H1 (cell line): ENCODE results near the gene PRR29. TPM values are rescaled to one million over a fixed set of nuclear protein-coding genes. Genes with fewer than 3 reads are reported as not detected.

Experiments
- CTCF ChIA-PET: fragments of 300-600 bp; sonication (Branson Sonifier 250); formaldehyde crosslinking; loops from one replicate; lab custom pipeline; 2021; ENCODE audit not compliant: partially characterized antibody; lab: Charles Lee
- POLR2A ChIA-PET: fragments of 300-600 bp; sonication (Branson Sonifier 250); formaldehyde crosslinking; loops from one replicate; lab custom pipeline; 2021; ENCODE audit warnings: inconsistent platforms; ENCODE audit not compliant: partially characterized antibody; lab: Charles Lee
- DNase-seq, 2 experiments: peaks; one replicate each; pipeline versions ENCODE4 v3.0.0 to v3.0.0-alpha.2; 2010 to 2022; ENCODE audit warnings: low spot score in 2 of 2, low read depth in 1 of 2, mixed read lengths in 1 of 2
- FAIRE-seq: peaks from 2 replicates; lab custom pipeline; 2011; peaks lifted over from hg19 to GRCh38; lab: Jason Lieb, UNC
- H2AFZ ChIP-seq: 2 replicates; pipeline ENCODE4 v1.8.1; 2012; ENCODE audit warnings: low read length, inconsistent platforms
- H2AK5ac ChIP-seq: 2 replicates; pipeline ENCODE4 v1.6.1; 2013; ENCODE audit warnings: low read depth, low read length
- H2BK120ac ChIP-seq: replicated peaks from 2 replicates; pipeline ENCODE3; 2013; ENCODE audit warnings: low read depth, low read length, inconsistent platforms
- H2BK12ac ChIP-seq: 2 replicates; pipeline ENCODE4 v1.6.1; 2013; ENCODE audit warnings: low read depth, low read length
- H2BK15ac ChIP-seq: 2 replicates; pipeline ENCODE4 v1.6.1; 2013; ENCODE audit warnings: low read length
- H2BK20ac ChIP-seq: 2 replicates; pipeline ENCODE4 v1.6.1; 2013; ENCODE audit warnings: low read length
- H2BK5ac ChIP-seq: 2 replicates; pipeline ENCODE4 v1.6.1; 2013; ENCODE audit warnings: low read depth, low read length
- H3K14ac ChIP-seq: 2 replicates; pipeline ENCODE4 v1.6.1; 2013; ENCODE audit warnings: inconsistent platforms; ENCODE audit not compliant: insufficient read length
- H3K18ac ChIP-seq: 2 replicates; pipeline ENCODE4 v1.6.1; 2013; ENCODE audit warnings: low read length; ENCODE audit errors: extremely low read depth
- H3K23ac ChIP-seq: 2 replicates; pipeline ENCODE4 v1.6.1; 2013; ENCODE audit warnings: inconsistent platforms; ENCODE audit not compliant: insufficient read length
- H3K23me2 ChIP-seq: 2 replicates; pipeline ENCODE4 v1.6.1; 2013; ENCODE audit warnings: low read depth, low read length
- H3K27ac ChIP-seq: 2 replicates; pipeline ENCODE4 v1.6.1; 2011; ENCODE audit warnings: low read depth, low read length, inconsistent platforms
- H3K27me3 ChIP-seq, 4 experiments: replicated peaks in 1 of 4; 1 replicate in 1 of 4; 2 replicates in 3 of 4; pipeline versions ENCODE4 v1.6.1 to v1.8.1; 2011 to 2013; ENCODE audit warnings: low read length in 3 of 4, mild to moderate bottlenecking in 3 of 4, inconsistent platforms in 2 of 4, mixed read lengths in 2 of 4, moderate library complexity in 1 of 4; ENCODE audit not compliant: control insufficient read depth in 3 of 4, insufficient read depth in 3 of 4; ENCODE audit errors: extremely low read depth in 1 of 4
- H3K36me3 ChIP-seq, 4 experiments: 2 replicates each; pipeline versions ENCODE4 v1.6.1 to v1.8.1; 2011 to 2013; ENCODE audit warnings: mild to moderate bottlenecking in 4 of 4, low read length in 3 of 4, moderate library complexity in 2 of 4, control low read depth in 1 of 4, inconsistent platforms in 1 of 4; ENCODE audit not compliant: insufficient read depth in 4 of 4, control insufficient read depth in 2 of 4
- H3K4ac ChIP-seq: replicated peaks from 2 replicates; pipeline ENCODE3; 2013; ENCODE audit warnings: low read length, low read depth, mixed read lengths, inconsistent platforms; ENCODE audit not compliant: insufficient read length
- H3K4me1 ChIP-seq, 4 experiments: replicated peaks in 1 of 4; 1 replicate in 1 of 4; 2 replicates in 3 of 4; pipeline versions ENCODE4 v1.6.1 to v1.8.1; 2011 to 2013; ENCODE audit warnings: low read length in 3 of 4, inconsistent platforms in 2 of 4, mixed read lengths in 1 of 4; ENCODE audit not compliant: insufficient read depth in 4 of 4, control insufficient read depth in 3 of 4
- H3K4me2 ChIP-seq, 2 experiments: 2 replicates each; pipeline versions ENCODE4 v1.6.1 to v1.8.1; 2011 to 2013; ENCODE audit warnings: low read depth in 2 of 2, low read length in 2 of 2, control low read depth in 1 of 2, inconsistent platforms in 1 of 2, mild to moderate bottlenecking in 1 of 2; ENCODE audit not compliant: insufficient read depth in 1 of 2
- H3K4me3 ChIP-seq, 4 experiments: fragments of 200-600, 300-600 bp in 1 of 4; sonication (generic), shearing (Covaris generic), sonication (Bioruptor Twin) in 1 of 4; 2 replicates each; pipeline versions ENCODE4 v1.5.1 to v1.8.1; 2011 to 2016; ENCODE audit warnings: low read length in 4 of 4, low read depth in 3 of 4, control low read depth in 2 of 4, inconsistent platforms in 2 of 4, mild to moderate bottlenecking in 2 of 4, mixed read lengths in 1 of 4, moderate library complexity in 1 of 4; ENCODE audit not compliant: insufficient read depth in 2 of 4; ENCODE audit errors: extremely low read depth in 1 of 4
- H3K56ac ChIP-seq: replicated peaks from 2 replicates; pipeline ENCODE3; 2013; ENCODE audit warnings: low read depth, mild to moderate bottlenecking, mixed read lengths, low read length, inconsistent platforms; ENCODE audit not compliant: insufficient read length
- H3K79me1 ChIP-seq: 2 replicates; pipeline ENCODE4 v1.6.1; 2013; ENCODE audit warnings: low read depth, low read length, control low read depth
- H3K79me2 ChIP-seq, 2 experiments: 2 replicates each; pipeline versions ENCODE4 v1.6.1 to v1.8.1; 2012 to 2013; ENCODE audit warnings: low read length in 2 of 2, mild to moderate bottlenecking in 2 of 2, inconsistent platforms in 1 of 2; ENCODE audit not compliant: insufficient read depth in 2 of 2, control insufficient read depth in 1 of 2
- H3K9ac ChIP-seq, 4 experiments: replicated peaks in 1 of 4; 1 replicate in 1 of 4; 2 replicates in 3 of 4; pipeline versions ENCODE4 v1.6.1 to v1.8.1; 2011 to 2013; ENCODE audit warnings: low read depth in 3 of 4, low read length in 3 of 4, control low read depth in 2 of 4, mild to moderate bottlenecking in 2 of 4, moderate library complexity in 2 of 4, inconsistent platforms in 1 of 4; ENCODE audit errors: extremely low read depth in 1 of 4
- H3K9me3 ChIP-seq, 2 experiments: 2 replicates each; pipeline versions ENCODE4 v1.6.1 to v1.8.1; 2012 to 2013; ENCODE audit warnings: mild to moderate bottlenecking in 2 of 2, moderate library complexity in 2 of 2, control low read depth in 1 of 2, inconsistent platforms in 1 of 2, low read depth in 1 of 2, low read length in 1 of 2, mixed read lengths in 1 of 2; ENCODE audit not compliant: insufficient read depth in 2 of 2
- H4K20me1 ChIP-seq, 2 experiments: replicated peaks in 1 of 2; 2 replicates each; pipeline versions ENCODE3 to v1.8.1; 2011 to 2013; ENCODE audit warnings: inconsistent platforms in 2 of 2, low read length in 2 of 2, mild to moderate bottlenecking in 1 of 2; ENCODE audit not compliant: insufficient read depth in 2 of 2, control insufficient read depth in 1 of 2
- H4K5ac ChIP-seq: 2 replicates; pipeline ENCODE4 v1.6.1; 2013; ENCODE audit warnings: low read length, low read depth, mixed read lengths, inconsistent platforms; ENCODE audit not compliant: insufficient read length
- H4K8ac ChIP-seq: 2 replicates; pipeline ENCODE4 v1.8.0; 2013; ENCODE audit warnings: mild to moderate bottlenecking, moderate library complexity, low read length, inconsistent platforms; ENCODE audit not compliant: insufficient read depth; ENCODE audit errors: extremely low read depth
- H4K91ac ChIP-seq: replicated peaks from 2 replicates; pipeline ENCODE3; 2013; ENCODE audit warnings: low read length, mixed read lengths, inconsistent platforms; ENCODE audit not compliant: insufficient read length
- ASH2L ChIP-seq: fragments of 200-600, 300-600 bp; sonication (generic); IDR thresholded peaks from one replicate; pipeline ENCODE4 v1.7.1; 2017; ENCODE audit warnings: low read length
- BCL11A ChIP-seq, 2 experiments: IDR thresholded peaks; one replicate each; pipeline ENCODE4 v1.6.1; 2011; ENCODE audit warnings: low read depth in 2 of 2, low read length in 2 of 2, mild to moderate bottlenecking in 2 of 2
- CHD1 ChIP-seq: IDR thresholded peaks from 2 replicates; pipeline ENCODE4 v1.6.1; 2012; ENCODE audit warnings: low read depth, low read length, improper control_type of control experiment
- CREB1 ChIP-seq: IDR thresholded peaks from 2 replicates; pipeline ENCODE4 v1.6.1; 2012; ENCODE audit warnings: inconsistent platforms
- CTBP2 ChIP-seq: IDR thresholded peaks from 2 replicates; pipeline ENCODE4 v1.7.0; 2011; ENCODE audit warnings: borderline replicate concordance, mild to moderate bottlenecking, moderate library complexity, mixed read lengths, low read length; ENCODE audit not compliant: insufficient read depth, insufficient read length
- FOSL1 ChIP-seq: IDR thresholded peaks from 2 replicates; pipeline ENCODE4 v1.6.1; 2011; ENCODE audit warnings: mild to moderate bottlenecking, low read depth, low read length, moderate library complexity; ENCODE audit not compliant: insufficient read depth
- POLR2A ChIP-seq, 2 experiments: IDR thresholded peaks; 1 replicate in 1 of 2; 2 replicates in 1 of 2; pipeline ENCODE4 v1.6.1; 2011; ENCODE audit warnings: low read depth in 2 of 2, low read length in 2 of 2, mild to moderate bottlenecking in 2 of 2; ENCODE audit errors: control extremely low read depth in 1 of 2
- RAD21 ChIP-seq, 2 experiments: IDR thresholded peaks in 1 of 2; conservative IDR thresholded peaks in 1 of 2; 2 replicates each; pipeline ENCODE4 v1.6.1; 2011; ENCODE audit warnings: low read depth in 2 of 2, low read length in 2 of 2, improper control_type of control experiment in 1 of 2, inconsistent platforms in 1 of 2, mild to moderate bottlenecking in 1 of 2, moderate library complexity in 1 of 2
- RXRA ChIP-seq: IDR thresholded peaks from 2 replicates; pipeline ENCODE4 v1.6.1; 2011; ENCODE audit warnings: low read depth, mild to moderate bottlenecking, low read length, moderate library complexity; ENCODE audit not compliant: insufficient read depth
- SIX5 ChIP-seq: IDR thresholded peaks from 2 replicates; pipeline ENCODE4 v1.6.1; 2011; ENCODE audit warnings: mild to moderate bottlenecking, low read depth, low read length
- SP4 ChIP-seq: IDR thresholded peaks from 2 replicates; pipeline ENCODE4 v1.6.1; 2012; ENCODE audit warnings: low read length, inconsistent platforms
- TAF1 ChIP-seq: IDR thresholded peaks from 2 replicates; pipeline ENCODE4 v1.6.1; 2011; ENCODE audit warnings: mild to moderate bottlenecking, low read depth, low read length
- TBP ChIP-seq: IDR thresholded peaks from 2 replicates; pipeline ENCODE4 v1.6.1; 2011; ENCODE audit warnings: low read depth, low read length, improper control_type of control experiment
- ZNF274 ChIP-seq: IDR thresholded peaks from 2 replicates; pipeline ENCODE4 v1.7.0; 2012; ENCODE audit warnings: low read length, borderline replicate concordance; ENCODE audit errors: extremely low read depth
- WGBS, 2 experiments: shearing (Covaris generic) in 1 of 2; methylation state at CpG; one replicate each; pipeline versions ENCODE4 v1.1.6 to v1.1.7; 2013 to 2015; ENCODE audit warnings: low lambda C conversion rate in 2 of 2, mixed read lengths in 2 of 2, inconsistent platforms in 1 of 2, low coverage in 1 of 2, missing lambda C conversion rate in 1 of 2; ENCODE audit not compliant: insufficient replicate concordance in 2 of 2, insufficient coverage in 1 of 2, insufficient read length in 1 of 2; ENCODE audit errors: extremely low coverage in 1 of 2, missing lambda C conversion rate in 1 of 2; 5-methylcytosine and 5-hydroxymethylcytosine counted together
- polyA plus RNA-seq, 7 experiments: library from polyadenylated mRNA; depleted of rRNA in 3 of 7; stranded (reverse) in 5 of 7; unstranded in 2 of 7; fragments of >200 nt in 5 of 7; fragments of 200-250 nt in 2 of 7; gene quantifications; 1 replicate in 5 of 7; 2 replicates in 1 of 7; 4 replicates in 1 of 7; pipeline versions ENCODE4 v1.2.1 to v1.2.3, GENCODE V29; 2011 to 2013; ENCODE audit warnings: missing spikeins in 2 of 7, mixed read lengths in 2 of 7
- total RNA-seq: library from RNA; stranded (reverse); fragmentation: NEBNext Ultra II Directional; extraction: Animal tissue kit (Norgen Biotek cat#: 25700); gene quantifications from 2 replicates; pipeline ENCODE4 v1.2.1, GENCODE V29; 2021

Gene PRR29
- total and polyA plus RNA-seq, 2 of the 8 experiments (the other 6 are each of a cell fraction or from before 2014, with no cell fraction given), result 0.67 to 0.83 TPM

DNA sequence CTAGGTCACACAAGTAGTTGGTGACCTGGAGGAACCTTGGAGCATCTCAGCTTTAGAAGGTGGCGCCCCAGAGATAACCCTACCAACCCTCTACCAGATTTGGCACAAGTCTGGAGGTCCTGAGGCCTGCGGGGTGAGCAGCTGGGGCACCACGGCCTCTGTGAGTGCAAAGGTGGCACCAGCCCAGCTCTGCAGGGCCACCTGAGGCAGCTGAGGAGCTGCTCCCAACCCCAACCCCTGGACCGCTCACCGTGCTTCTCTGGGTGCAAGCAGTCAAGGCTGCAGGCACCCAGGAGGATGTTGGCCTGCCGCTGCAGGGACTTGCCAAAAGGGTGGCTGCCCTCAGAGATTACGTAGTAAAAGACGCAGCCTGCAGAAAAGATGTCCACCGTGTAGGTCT lies 50.7 kb downstream of the PRR29 start:
- Histone ChIP-seq H3K4ac (no peak overlapping the region), H3K4me2 (no peak overlapping the region), H3K79me1 (no peaks in the 10 kb centered on the region), H4K20me1 (no peaks in the 10 kb centered on the region), H2AK5ac (no peak overlapping the region), H3K9me3 (no peaks in the 10 kb centered on the region), H3K36me3 (no peaks in the 10 kb centered on the region), H2BK120ac (no peak overlapping the region), H2AFZ (no peak overlapping the region), H3K18ac (no peak overlapping the region), H2BK12ac (no peak overlapping the region), H3K23me2 (no peaks in the 10 kb centered on the region), H2BK15ac (no peak overlapping the region), H3K27me3 (no peaks in the 10 kb centered on the region), H4K91ac (no peak overlapping the region), H3K9ac (no peak overlapping the region), H3K27ac (no peak overlapping the region), H3K4me1 (no peaks in the 10 kb centered on the region), H4K5ac (no peak overlapping the region), H4K8ac (no peak overlapping the region), H3K14ac (no peak overlapping the region), H3K56ac (no peak overlapping the region), H3K4me3 (no peak overlapping the region), H3K23ac (no peak overlapping the region), H2BK20ac (no peak overlapping the region), H3K79me2 (no peaks in the 10 kb centered on the region), H2BK5ac (no peak overlapping the region)
- TF ChIP-seq POLR2A (IDR thresholded peaks at IDR 0.05; ENCODE audit: control extremely low read depth in 1 of 2, low read depth in 2 of 2, low read length in 2 of 2) (no peak), TAF1 (no peak), CHD1 (no peak), RXRA (no peak), TBP (no peak), ZNF274 (no peak), CTBP2 (no peak), ASH2L (no peak), RAD21 (IDR thresholded peaks at IDR 0.05 in 1 of 2, conservative IDR thresholded peaks at IDR 0.05 in 1 of 2; ENCODE audit: low read depth in 2 of 2, low read length in 2 of 2) (no peak), SP4 (no peak), FOSL1 (no peak), CREB1 (no peak), SIX5 (no peak), BCL11A (IDR thresholded peaks at IDR 0.05; ENCODE audit: low read depth in 2 of 2, low read length in 2 of 2) (no peak)
- DNase-seq, result no peak
- CTCF ChIA-PET, result interaction anchor here (1.1 to 8.5 kb wide), 5 partner anchors 12 to 139 kb away, joined by 3 to 105 read pairs (median 9); no protein-coding TSS in a partner anchor
- FAIRE-seq, result no peak
- POLR2A ChIA-PET, result interaction anchor here (1.2 kb wide), 1 partner anchor 22 kb away, joined by 3 read pairs; no protein-coding TSS in a partner anchor
- WGBS, 2 experiments, result 91% methylated on average over 9 of the region's 9 CpGs; no CpG with 5 or more reads in 1 of the 2 experiments
